ENCODE data around the gene CCDC201. TPM values are rescaled to one million over a fixed set of nuclear protein-coding genes. Genes with fewer than 3 reads are reported as not detected.

The CCDC201 gene
- total RNA-seq, 2 experiments from 2014 or later, result not detected

GRCh38 chr7:45876519-45876918 lies 3.6 kb upstream of the CCDC201 start:
- H3K27me3 Mint-ChIP-seq, result no peaks in the 10 kb centered on the region
- CTCF ChIA-PET, result no interaction called here

DNA sequence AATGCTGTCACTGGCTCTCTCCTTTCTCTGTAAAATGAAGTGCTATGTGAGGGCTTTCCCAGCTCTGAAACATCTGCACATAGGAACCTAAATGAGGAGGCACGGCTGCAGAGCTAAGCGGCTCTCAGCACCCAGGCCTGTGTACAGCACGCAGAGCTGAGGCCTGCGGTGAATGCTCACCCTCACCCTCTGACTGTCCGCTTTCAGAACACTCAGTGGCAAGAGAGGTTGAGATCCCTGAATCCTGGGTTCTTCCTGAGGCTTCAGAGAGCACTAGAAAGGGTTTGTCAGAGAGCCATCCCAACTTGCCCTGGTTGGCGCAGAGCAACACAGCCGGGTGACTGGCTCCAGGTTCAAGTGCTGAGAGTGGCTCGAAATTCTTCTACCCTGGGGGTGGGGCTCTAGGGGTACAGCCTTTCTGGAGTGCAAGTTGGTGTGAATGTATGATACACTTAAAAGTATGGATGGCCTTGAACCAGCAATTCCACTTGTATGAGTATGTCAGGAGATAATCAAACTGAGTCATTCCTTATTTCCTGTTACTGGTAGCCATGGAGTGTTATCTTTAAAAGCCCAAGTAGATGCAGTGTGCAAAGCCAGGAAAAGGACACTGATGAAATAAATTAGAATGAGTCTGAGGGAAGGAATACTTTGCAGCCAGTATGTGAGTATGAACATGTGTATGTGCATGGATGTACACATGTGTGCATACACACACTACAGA lies 1.7 kb upstream of the CCDC201 start:
- no peaks in the 10 kb centered on the region for H3K4me1 Mint-ChIP-seq (ENCODE audit: low read depth)
- no peak for DNase-seq
- CTCF ChIA-PET, result no interaction called here
- no peaks in the 10 kb centered on the region for H3K36me3 Mint-ChIP-seq (ENCODE audit: low read depth)
- peaks cover 3% of the 10 kb centered on the region for H3K9me3 Mint-ChIP-seq
- POLR2A ChIA-PET, result no interaction called here
- no peak for TF ChIP-seq CTCF (IDR thresholded peaks at IDR 0.05)
- ATAC-seq, result no peak
- no peak overlapping the region for H3K4me3 Mint-ChIP-seq
- intact Hi-C loops (cut with micrococcal nuclease), result no loop called here
- no peaks in the 10 kb centered on the region for H3K27me3 Mint-ChIP-seq
- no peak overlapping the region for H3K27ac Mint-ChIP-seq

More at GRCh38 chr7:45876519-45876918, 3.6 kb upstream of the CCDC201 start:
- ATAC-seq, result no peak
- Mint-ChIP-seq H3K4me3 (no peak overlapping the region), H3K36me3 (ENCODE audit: low read depth) (no peaks in the 10 kb centered on the region), H3K9me3 (peaks cover 3% of the 10 kb centered on the region), H3K27ac (no peak overlapping the region), H3K4me1 (ENCODE audit: low read depth) (no peaks in the 10 kb centered on the region)
- no peak for TF ChIP-seq CTCF (IDR thresholded peaks at IDR 0.05)
- POLR2A ChIA-PET, result no interaction called here
- intact Hi-C loops (cut with micrococcal nuclease), result no loop called here
- DNase-seq, result no peak

DNA sequence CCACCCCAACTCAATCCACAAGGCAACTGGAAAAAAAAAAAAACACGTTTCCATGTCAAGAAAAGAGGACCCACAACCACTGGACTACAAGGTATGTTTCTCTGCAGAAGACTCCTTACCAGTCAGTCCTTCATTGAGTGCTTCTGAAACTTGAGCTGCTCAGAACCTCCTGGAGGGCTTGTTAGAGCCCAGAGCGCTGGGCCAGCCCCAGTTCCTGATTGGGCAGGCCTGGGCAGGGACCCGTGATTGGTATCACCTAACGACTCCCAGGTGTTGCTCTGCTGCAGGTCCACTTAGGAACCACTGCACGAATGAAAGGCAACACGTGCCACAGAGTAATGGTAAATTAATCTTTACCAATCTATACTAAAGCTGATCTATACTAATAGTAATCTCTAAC lies 473 bp upstream of the CCDC201 start:
- intact Hi-C loops (cut with micrococcal nuclease), result no loop called here
- DNase-seq, result no peak
- no peak overlapping the region for H3K27ac Mint-ChIP-seq
- H3K36me3 Mint-ChIP-seq (ENCODE audit: low read depth), result no peaks in the 10 kb centered on the region
- no peaks in the 10 kb centered on the region for H3K4me1 Mint-ChIP-seq (ENCODE audit: low read depth)
- no peak for TF ChIP-seq CTCF (IDR thresholded peaks at IDR 0.05)
- H3K9me3 Mint-ChIP-seq, result peaks cover 3% of the 10 kb centered on the region
- no peak for ATAC-seq
- H3K4me3 Mint-ChIP-seq, result no peak overlapping the region
- ChIA-PET CTCF (no interaction called here), POLR2A (no interaction called here)
- no peaks in the 10 kb centered on the region for H3K27me3 Mint-ChIP-seq

DNA sequence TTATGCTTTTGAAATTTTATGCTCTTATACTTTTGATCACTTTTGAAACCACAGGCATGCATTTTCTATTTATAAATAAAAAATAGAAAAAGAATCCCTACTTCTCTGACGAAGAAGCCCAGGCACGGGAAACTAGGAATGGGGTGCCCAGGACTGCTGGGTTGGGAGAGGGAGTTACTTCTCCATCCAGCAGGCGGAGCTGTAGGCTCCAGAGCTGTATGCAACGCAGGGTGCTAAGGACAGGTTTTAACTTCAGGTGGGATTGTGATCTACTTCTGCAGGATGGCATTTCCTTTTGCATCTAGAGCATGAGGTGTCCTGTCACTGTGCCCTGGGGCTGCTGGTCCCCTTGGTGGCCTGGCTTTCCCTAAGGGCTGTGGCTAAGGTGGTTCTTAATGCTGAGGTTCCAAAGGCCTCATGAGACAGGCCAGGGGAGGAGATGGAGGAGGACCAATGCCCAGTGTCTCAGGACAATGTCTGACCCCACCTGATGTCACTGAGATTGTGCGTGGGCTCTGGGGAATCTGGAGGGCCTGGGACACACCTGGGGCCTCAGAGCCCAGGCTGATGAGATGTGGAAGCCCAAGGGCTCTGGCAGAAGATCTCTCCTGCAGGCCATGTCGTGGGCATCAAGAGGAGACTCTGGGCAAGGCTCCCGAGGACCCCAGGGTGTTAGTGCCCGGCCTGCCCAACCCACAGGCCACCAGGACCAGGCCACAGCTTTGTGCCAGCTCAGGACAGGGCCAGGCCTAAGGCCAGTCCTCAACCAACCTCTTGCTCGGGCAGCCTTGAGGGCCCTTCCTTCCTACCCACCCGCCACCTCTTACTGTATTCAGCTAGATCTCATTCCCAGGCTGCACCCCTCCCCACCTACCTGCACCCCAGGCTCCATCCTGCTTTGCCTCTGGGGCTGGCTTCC lies 507 bp downstream of the CCDC201 start:
- Mint-ChIP-seq H3K27me3 (no peaks in the 10 kb centered on the region), H3K36me3 (ENCODE audit: low read depth) (no peaks in the 10 kb centered on the region), H3K27ac (no peak overlapping the region), H3K4me1 (ENCODE audit: low read depth) (no peaks in the 10 kb centered on the region), H3K4me3 (no peak overlapping the region), H3K9me3 (no peaks in the 10 kb centered on the region)
- TF ChIP-seq CTCF (IDR thresholded peaks at IDR 0.05), result no peak
- DNase-seq, result no peak
- CTCF ChIA-PET, result no interaction called here
- POLR2A ChIA-PET, result no interaction called here
- intact Hi-C loops (cut with micrococcal nuclease), result no loop called here
- ATAC-seq, result no peak

DNA sequence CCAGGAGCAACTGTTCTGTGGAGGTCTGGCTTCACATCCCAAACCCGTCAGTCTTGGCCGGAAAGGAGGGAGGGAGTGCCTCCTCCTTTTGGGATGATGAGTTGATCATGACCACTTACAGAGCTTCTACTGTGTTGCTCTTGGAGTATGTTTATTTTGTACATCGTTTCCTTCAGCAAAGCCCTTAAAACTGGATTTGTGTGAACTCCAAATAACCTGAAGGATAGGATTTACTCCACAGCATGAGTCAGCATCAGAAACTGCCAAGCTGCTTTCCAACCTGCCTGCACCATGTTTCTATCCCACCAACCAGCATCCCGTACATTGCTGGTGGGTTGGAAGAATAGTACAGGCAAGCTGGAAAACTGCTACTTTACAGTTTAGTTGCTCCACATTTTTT lies 3.5 kb downstream of the CCDC201 start:
- ATAC-seq (no peak), DNase-seq (no peak)
- CTCF ChIA-PET, result no interaction called here
- no peak for TF ChIP-seq CTCF (IDR thresholded peaks at IDR 0.05)
- intact Hi-C loops (cut with micrococcal nuclease), result no loop called here
- Mint-ChIP-seq H3K27me3 (no peaks in the 10 kb centered on the region), H3K4me3 (no peak overlapping the region), H3K9me3 (no peaks in the 10 kb centered on the region), H3K27ac (no peak overlapping the region), H3K36me3 (ENCODE audit: low read depth) (no peaks in the 10 kb centered on the region), H3K4me1 (ENCODE audit: low read depth) (no peaks in the 10 kb centered on the region)
- POLR2A ChIA-PET, result no interaction called here

All from activated CD8-positive, alpha-beta T cell treated with anti-CD3 and anti-CD28 coated beads for 36 hours (primary cell).